GM12878 (cell line): ENCODE results near the gene UBE2O. TPM values are rescaled to one million over a fixed set of nuclear protein-coding genes. Genes with fewer than 3 reads are reported as not detected.

Source experiments
- ASH2L ChIP-seq: fragments of 300-600, 200-600 bp; sonication (generic); IDR thresholded peaks from 2 replicates; pipeline ENCODE4 v1.6.1; 2017; ENCODE audit warnings: low read depth, mild to moderate bottlenecking, borderline replicate concordance
- BCL11A ChIP-seq: IDR thresholded peaks from 2 replicates; pipeline ENCODE4 v1.6.1; 2011; ENCODE audit warnings: low read depth, low read length
- GABPA ChIP-seq: IDR thresholded peaks from 2 replicates; pipeline ENCODE4 v1.6.1; 2014; ENCODE audit warnings: antibody characterized with exemption, low read depth, mild to moderate bottlenecking, inconsistent platforms
- GATAD2B ChIP-seq: fragments of 450-650 bp; conservative IDR thresholded peaks from 2 replicates; pipeline ENCODE4 v1.6.1; 2017; ENCODE audit warnings: low read depth, mild to moderate bottlenecking, moderate library complexity
- HSF1 ChIP-seq: fragments of 150-350 bp; IDR thresholded peaks from 2 replicates; pipeline ENCODE4 v1.6.1; 2014; ENCODE audit warnings: mild to moderate bottlenecking, low read depth, low read length
- LARP7 ChIP-seq: fragments of 450-650 bp; IDR thresholded peaks from 2 replicates; pipeline ENCODE4 v1.6.1; 2017; ENCODE audit warnings: mild to moderate bottlenecking
- MEF2A ChIP-seq: IDR thresholded peaks from 2 replicates; pipeline ENCODE4 v1.6.1; 2011; ENCODE audit warnings: low read depth, mild to moderate bottlenecking, low read length, moderate library complexity; ENCODE audit not compliant: insufficient read depth
- MYB ChIP-seq: fragments of 150-350 bp; IDR thresholded peaks from 2 replicates; pipeline ENCODE4 v1.6.1; 2014; ENCODE audit warnings: mild to moderate bottlenecking, low read depth, low read length, borderline replicate concordance
- MYC ChIP-seq: IDR thresholded peaks from 2 replicates; pipeline ENCODE4 v1.6.1; 2011; ENCODE audit warnings: mild to moderate bottlenecking, low read length, moderate library complexity, inconsistent platforms; ENCODE audit not compliant: insufficient read depth, insufficient replicate concordance, insufficient read length, severe bottlenecking
- NR2C1 ChIP-seq: fragments of 450-650 bp; IDR thresholded peaks from 2 replicates; pipeline ENCODE4 v1.6.1; 2017; ENCODE audit warnings: antibody characterized with exemption, mild to moderate bottlenecking, moderate library complexity
- NRF1 ChIP-seq: conservative IDR thresholded peaks from 2 replicates; pipeline ENCODE4 v1.6.1; 2011; ENCODE audit warnings: mild to moderate bottlenecking, low read depth, low read length, improper control_type of control experiment
- PAX5 ChIP-seq: IDR thresholded peaks from 2 replicates; pipeline ENCODE4 v1.6.1; 2011; ENCODE audit warnings: low read depth, low read length, borderline replicate concordance
- RCOR1 ChIP-seq: conservative IDR thresholded peaks from 2 replicates; pipeline ENCODE4 v1.6.1; 2012; ENCODE audit warnings: low read depth, low read length, improper control_type of control experiment
- RELB ChIP-seq: fragments of 450-650 bp; IDR thresholded peaks from 2 replicates; pipeline ENCODE4 v1.6.1; 2017; ENCODE audit warnings: low read depth, mild to moderate bottlenecking, moderate library complexity
- SREBF2 ChIP-seq: IDR thresholded peaks from 2 replicates; pipeline ENCODE4 v1.6.1; 2012; ENCODE audit warnings: mild to moderate bottlenecking, low read length
- TAF1 ChIP-seq: IDR thresholded peaks from 2 replicates; pipeline ENCODE4 v1.6.1; 2011; ENCODE audit warnings: mild to moderate bottlenecking, low read depth, low read length, borderline replicate concordance
- YY1 ChIP-seq: IDR thresholded peaks from 2 replicates; pipeline ENCODE4 v1.6.1; 2011; ENCODE audit warnings: low read depth, mild to moderate bottlenecking, low read length
- ZZZ3 ChIP-seq: IDR thresholded peaks from 2 replicates; pipeline ENCODE4 v1.6.1; 2011; ENCODE audit warnings: low read depth; ENCODE audit not compliant: control insufficient read depth, insufficient read length
- polyA plus RNA-seq, 11 experiments: library from polyadenylated mRNA; depleted of rRNA in 4 of 11; unstranded in 6 of 11; stranded (reverse) in 5 of 11; fragments of >200 nt; fragmentation: Nextera tagmentation in 4 of 11; fragmentation: Illumina TruSeq in 1 of 11; extraction: Ambion mirVana in 4 of 11; extraction: Trizol in 1 of 11; gene quantifications; 1 replicate in 1 of 11; 2 replicates in 10 of 11; pipeline versions ENCODE4 v1.2.1 to v1.2.3, GENCODE V29; 2011 to 2016; ENCODE audit warnings: inconsistent platforms in 2 of 11, missing spikeins in 2 of 11, low read depth in 1 of 11
- total RNA-seq, 4 experiments: library from RNA; depleted of rRNA in 3 of 4; stranded (reverse); fragments of >200 nt in 3 of 4; fragmentation: Illumina TruSeq in 1 of 4; extraction: Trizol in 1 of 4; gene quantifications; 2 replicates each; pipeline versions ENCODE4 v1.2.1 to v1.2.3, GENCODE V29; 2013 to 2021
- TF ChIP-seq, protein P1 (sequence below): IDR thresholded peaks from 2 replicates; pipeline ENCODE4 v1.6.1; 2012; ENCODE audit warnings: low read depth, low read length, improper control_type of control experiment
- TF ChIP-seq, protein P2 (sequence below): fragments of 450-650 bp; IDR thresholded peaks from 2 replicates; pipeline ENCODE4 v1.6.1; 2016; ENCODE audit warnings: mild to moderate bottlenecking
- TF ChIP-seq, protein P3 (sequence below): IDR thresholded peaks from 2 replicates; pipeline ENCODE4 v1.6.1; 2012; ENCODE audit warnings: low read depth, low read length, improper control_type of control experiment

Gene UBE2O
- total and polyA plus RNA-seq, 10 of the 15 experiments (the other 5 are each of a cell fraction or from before 2014, with no cell fraction given), result 2.1 to 39.0 (median 14.1) TPM

DNA sequence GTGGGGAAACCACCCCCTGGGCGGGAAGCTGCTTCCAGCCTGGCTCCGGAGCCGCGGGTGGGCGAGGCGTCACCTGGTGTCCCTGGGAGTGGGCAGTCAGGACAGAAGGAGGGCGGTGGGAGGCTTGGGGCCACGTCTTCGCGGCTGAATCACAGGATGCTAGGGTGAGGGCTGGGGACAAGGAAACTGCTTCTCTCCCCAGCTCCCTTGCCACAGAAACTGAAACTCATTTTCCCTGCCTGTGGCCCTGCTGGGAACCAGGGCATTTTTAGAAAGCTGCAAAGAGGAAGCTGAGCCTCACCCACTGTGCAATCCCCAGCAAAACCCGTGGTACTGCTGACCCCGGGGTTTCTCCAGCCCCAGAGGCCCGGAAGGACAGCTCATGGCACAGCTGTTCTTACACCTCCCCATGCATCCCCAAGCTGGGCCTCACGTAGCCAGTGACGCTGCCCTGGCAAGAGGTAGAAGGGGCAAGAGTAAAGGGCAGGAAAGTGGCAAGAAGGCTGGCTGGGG is 40.1 kb upstream of the UBE2O start (continued):
- TF ChIP-seq NRF1 (no peak), NR2C1 (no peak), TAF1 (peak; percentile 34; the same call in 1 of the 2 replicates), YY1 (0 out of 2 replicates have a peak, but pooled peaks have one; percentile 21), MYC (no peak), GABPA (no peak), SREBF2 (no peak), HSF1 (no peak), PAX5 (0 out of 2 replicates have a peak, but pooled peaks have one; percentile 35), ASH2L (no peak), RCOR1 (no peak), MYB (no peak), BCL11A (no peak), ZZZ3 (no peak), MEF2A (0 out of 2 replicates have a peak, but pooled peaks have one; percentile 22), GATAD2B (peak; percentile 80; the same call in 1 of the 2 replicates), LARP7 (0 out of 2 replicates have a peak, but pooled peaks have one; percentile 24), RELB (peak; percentile 70)
- TF ChIP-seq, protein P1, sequence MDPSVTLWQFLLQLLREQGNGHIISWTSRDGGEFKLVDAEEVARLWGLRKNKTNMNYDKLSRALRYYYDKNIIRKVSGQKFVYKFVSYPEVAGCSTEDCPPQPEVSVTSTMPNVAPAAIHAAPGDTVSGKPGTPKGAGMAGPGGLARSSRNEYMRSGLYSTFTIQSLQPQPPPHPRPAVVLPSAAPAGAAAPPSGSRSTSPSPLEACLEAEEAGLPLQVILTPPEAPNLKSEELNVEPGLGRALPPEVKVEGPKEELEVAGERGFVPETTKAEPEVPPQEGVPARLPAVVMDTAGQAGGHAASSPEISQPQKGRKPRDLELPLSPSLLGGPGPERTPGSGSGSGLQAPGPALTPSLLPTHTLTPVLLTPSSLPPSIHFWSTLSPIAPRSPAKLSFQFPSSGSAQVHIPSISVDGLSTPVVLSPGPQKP, result no peak
- TF ChIP-seq, protein P2, sequence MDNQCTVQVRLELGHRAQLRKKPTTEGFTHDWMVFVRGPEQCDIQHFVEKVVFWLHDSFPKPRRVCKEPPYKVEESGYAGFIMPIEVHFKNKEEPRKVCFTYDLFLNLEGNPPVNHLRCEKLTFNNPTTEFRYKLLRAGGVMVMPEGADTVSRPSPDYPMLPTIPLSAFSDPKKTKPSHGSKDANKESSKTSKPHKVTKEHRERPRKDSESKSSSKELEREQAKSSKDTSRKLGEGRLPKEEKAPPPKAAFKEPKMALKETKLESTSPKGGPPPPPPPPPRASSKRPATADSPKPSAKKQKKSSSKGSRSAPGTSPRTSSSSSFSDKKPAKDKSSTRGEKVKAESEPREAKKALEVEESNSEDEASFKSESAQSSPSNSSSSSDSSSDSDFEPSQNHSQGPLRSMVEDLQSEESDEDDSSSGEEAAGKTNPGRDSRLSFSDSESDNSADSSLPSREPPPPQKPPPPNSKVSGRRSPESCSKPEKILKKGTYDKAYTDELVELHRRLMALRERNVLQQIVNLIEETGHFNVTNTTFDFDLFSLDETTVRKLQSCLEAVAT, result no peak; the same call in 1 of the 2 replicates
- TF ChIP-seq, protein P3, sequence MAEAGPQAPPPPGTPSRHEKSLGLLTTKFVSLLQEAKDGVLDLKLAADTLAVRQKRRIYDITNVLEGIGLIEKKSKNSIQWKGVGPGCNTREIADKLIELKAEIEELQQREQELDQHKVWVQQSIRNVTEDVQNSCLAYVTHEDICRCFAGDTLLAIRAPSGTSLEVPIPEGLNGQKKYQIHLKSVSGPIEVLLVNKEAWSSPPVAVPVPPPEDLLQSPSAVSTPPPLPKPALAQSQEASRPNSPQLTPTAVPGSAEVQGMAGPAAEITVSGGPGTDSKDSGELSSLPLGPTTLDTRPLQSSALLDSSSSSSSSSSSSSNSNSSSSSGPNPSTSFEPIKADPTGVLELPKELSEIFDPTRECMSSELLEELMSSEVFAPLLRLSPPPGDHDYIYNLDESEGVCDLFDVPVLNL, result no peak
